Measurements from ENCODE around the gene CRKL. TPM values are rescaled to one million over a fixed set of nuclear protein-coding genes. Genes with fewer than 3 reads are reported as not detected.

CRKL gene
- polyA plus RNA-seq, 2 of the 4 experiments (the other 2 are of a cell fraction): 21.4 to 22.8 TPM

- ATAC-seq: no peak
- no peak overlapping the region; the same call in 2 of the 3 replicates for H3K4me2 ChIP-seq
- 94% methylated on average over 4 of the region's 4 CpGs for WGBS (ENCODE audit: missing lambda C conversion rate)
- ChIA-PET POLR2A (interaction anchor here (3.7 kb wide), 1 partner anchor 95 kb away, joined by 22 read pairs; no protein-coding TSS in a partner anchor), CTCF (interaction anchor here (0.6 to 2.7 kb wide), 7 partner anchors 10 to 110 kb away, joined by 3 to 10 read pairs (median 4); no protein-coding TSS in a partner anchor)
- H3K4me3 ChIP-seq: no peak overlapping the region
- no peak for DNase-seq (ENCODE audit: low read depth in 1 of 2, low spot score in 1 of 2)
- peaks cover 8% of the 10 kb centered on the region; the same call in 1 of the 3 replicates for H3K9me3 ChIP-seq
- H3K4me1 ChIP-seq: peaks cover 11% of the 10 kb centered on the region; the same call in 2 of the 3 replicates
- no peak overlapping the region for H3K27ac ChIP-seq
- no peak for TF ChIP-seq HOXA7 (CRISPR knock-in tag; IDR thresholded peaks at IDR 0.05)
- no peak for TF ChIP-seq HDAC2 (IDR thresholded peaks at IDR 0.05)
- no peak for TF ChIP-seq REST (IDR thresholded peaks at IDR 0.05)
- TF ChIP-seq TFCP2L1 (CRISPR knock-in tag; IDR thresholded peaks at IDR 0.05): no peak
- TF ChIP-seq FOSL2 (IDR thresholded peaks at IDR 0.05): no peak
- TF ChIP-seq FOSL2 (CRISPR knock-in tag; IDR thresholded peaks at IDR 0.05): no peak
- TF ChIP-seq RAD21 (conservative IDR thresholded peaks at IDR 0.05 in 1 of 2, IDR thresholded peaks at IDR 0.05 in 1 of 2): no peak
- no peak for TF ChIP-seq ZSCAN20 (CRISPR knock-in tag; IDR thresholded peaks at IDR 0.05)
- TF ChIP-seq, protein P1, sequence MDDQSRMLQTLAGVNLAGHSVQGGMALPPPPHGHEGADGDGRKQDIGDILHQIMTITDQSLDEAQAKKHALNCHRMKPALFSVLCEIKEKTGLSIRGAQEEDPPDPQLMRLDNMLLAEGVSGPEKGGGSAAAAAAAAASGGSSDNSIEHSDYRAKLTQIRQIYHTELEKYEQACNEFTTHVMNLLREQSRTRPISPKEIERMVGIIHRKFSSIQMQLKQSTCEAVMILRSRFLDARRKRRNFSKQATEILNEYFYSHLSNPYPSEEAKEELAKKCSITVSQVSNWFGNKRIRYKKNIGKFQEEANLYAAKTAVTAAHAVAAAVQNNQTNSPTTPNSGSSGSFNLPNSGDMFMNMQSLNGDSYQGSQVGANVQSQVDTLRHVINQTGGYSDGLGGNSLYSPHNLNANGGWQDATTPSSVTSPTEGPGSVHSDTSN (IDR thresholded peaks at IDR 0.05): no peak
- TF ChIP-seq GATA3 (IDR thresholded peaks at IDR 0.05; ENCODE audit: borderline replicate concordance): no peak
- FAIRE-seq: no peak
Observed at GRCh38 chr22:20980523-20980922, 63.3 kb downstream of the CRKL start.

DNA sequence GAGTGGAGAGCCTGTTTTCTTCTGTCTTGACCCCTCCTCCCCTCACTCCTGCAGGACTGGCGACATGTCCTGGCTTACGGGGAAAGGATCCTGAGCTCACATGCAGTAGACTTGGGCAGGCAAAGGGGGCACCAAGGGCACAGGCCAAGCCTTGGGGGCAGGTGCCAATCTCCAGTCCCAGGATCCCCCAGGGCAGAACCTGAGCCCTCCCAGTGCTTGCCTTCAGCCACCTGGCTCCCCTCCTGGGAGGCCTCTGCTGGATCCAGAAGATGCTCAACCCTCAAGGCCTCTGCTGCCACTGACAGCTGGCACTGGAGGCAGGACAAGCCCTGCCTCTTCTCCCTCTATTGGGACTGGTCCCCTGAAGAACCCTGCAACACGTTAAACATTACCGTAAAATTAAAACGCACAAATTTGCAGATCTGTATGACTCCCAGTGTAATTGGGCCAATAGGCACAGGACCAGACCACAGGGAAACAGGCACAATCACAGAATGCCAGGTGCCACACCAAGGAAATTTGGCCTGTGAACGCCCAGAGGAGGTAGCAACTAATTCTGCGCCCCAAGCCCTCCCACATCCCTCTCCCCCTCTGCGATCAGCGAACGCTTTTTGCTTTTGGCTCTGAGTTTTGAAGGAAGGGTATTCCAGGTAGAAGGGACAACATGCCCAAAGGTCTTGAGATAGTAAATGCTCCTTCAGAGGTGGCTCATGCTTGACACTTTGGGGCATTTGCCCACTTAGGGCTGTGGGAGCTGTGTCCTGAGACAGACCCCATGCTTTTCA, 63.9 kb downstream of the CRKL start:
- Histone ChIP-seq H3K27ac (peak overlapping the region; percentile 92 to 97), H3K4me2 (peak overlapping the region; percentile 90), H3K4me1 (peaks cover 11% of the 10 kb centered on the region; the same call in 2 of the 3 replicates), H3K9me3 (peaks cover 8% of the 10 kb centered on the region; the same call in 1 of the 3 replicates), H3K4me3 (peak overlapping the region; percentile 73)
- TF ChIP-seq RAD21 (conservative IDR thresholded peaks at IDR 0.05 in 1 of 2, IDR thresholded peaks at IDR 0.05 in 1 of 2): no peak
- no peak for TF ChIP-seq RCOR1 (IDR thresholded peaks at IDR 0.05; ENCODE audit: low read depth, low read length)
- TF ChIP-seq NFE2L2 (conservative IDR thresholded peaks at IDR 0.05; ENCODE audit: low read length): no peak
- no peak for TF ChIP-seq BHLHE40 (IDR thresholded peaks at IDR 0.05; ENCODE audit: low read depth, low read length)
- TF ChIP-seq GATA3 (IDR thresholded peaks at IDR 0.05; ENCODE audit: borderline replicate concordance): no peak
- TF ChIP-seq, protein P2, sequence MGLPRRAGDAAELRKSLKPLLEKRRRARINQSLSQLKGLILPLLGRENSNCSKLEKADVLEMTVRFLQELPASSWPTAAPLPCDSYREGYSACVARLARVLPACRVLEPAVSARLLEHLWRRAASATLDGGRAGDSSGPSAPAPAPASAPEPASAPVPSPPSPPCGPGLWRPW (IDR thresholded peaks at IDR 0.05): no peak
- no peak for TF ChIP-seq HOXB13 (CRISPR knock-in tag; IDR thresholded peaks at IDR 0.05; ENCODE audit: low read depth)
- no peak for TF ChIP-seq FOXS1 (CRISPR knock-in tag; IDR thresholded peaks at IDR 0.05)
- TF ChIP-seq, protein P1 (IDR thresholded peaks at IDR 0.05): no peak
- DNase-seq (ENCODE audit: low read depth in 1 of 2, low spot score in 1 of 2) (no peak), FAIRE-seq (no peak), ATAC-seq (no peak; a peak in 1 of 6 replicates)
- WGBS (ENCODE audit: missing lambda C conversion rate): 78% methylated on average over 10 of the region's 10 CpGs
- ChIA-PET CTCF (interaction anchor here (0.6 to 2.7 kb wide), 10 partner anchors 11 to 177 kb away, joined by 3 to 10 read pairs (median 4); partner anchors contain the start of gene AIFM3), POLR2A (interaction anchor here (1.8 to 3.7 kb wide), 3 partner anchors 10 to 96 kb away, joined by 12 to 22 read pairs (median 22); partner anchors contain the start of gene THAP7)

Measured in A549 (cell line).